HG03575 (cell line): Measurements from ENCODE around the gene SLC4A5.
"Not testable (repeated sequence)": the region's sequence is repeated elsewhere in the genome, so short reads cannot be mapped to it uniquely, and the experiment has no call there.

ENCODE experiments used
- ATAC-seq: cut with Tn5 transposase; IDR thresholded peaks from one replicate; pipeline ENCODE4 v1.9.1; 2021; ENCODE audit not compliant: unreplicated experiment, insufficient number of reproducible peaks, low FRiP score; ENCODE audit errors: extremely low read depth

Gene SLC4A5

DNA sequence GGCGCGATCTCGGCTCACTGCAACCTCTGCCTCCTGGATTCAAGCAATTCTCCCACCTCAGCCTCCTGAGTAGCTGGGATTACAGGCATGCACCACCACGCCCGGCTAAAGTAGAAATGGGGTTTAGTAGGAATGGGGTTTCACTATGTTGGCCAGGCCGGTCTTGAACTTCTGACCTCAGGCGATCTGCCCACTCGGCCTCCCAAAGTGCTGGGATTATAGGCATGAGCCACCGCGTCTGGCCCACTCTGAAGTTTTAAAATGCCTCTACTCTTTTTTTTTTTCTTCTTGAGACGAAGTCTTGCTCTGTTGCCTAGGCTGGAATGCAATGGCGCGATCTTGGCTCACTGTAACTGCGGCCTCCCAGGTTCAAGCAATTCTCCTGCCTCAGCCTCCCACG, 156.5 kb downstream of the SLC4A5 start:
- not testable (repeated sequence) for ATAC-seq

GRCh38 chr2:74186038-74186437, 157.2 kb downstream of the SLC4A5 start:
- ATAC-seq: peak; percentile 42

DNA sequence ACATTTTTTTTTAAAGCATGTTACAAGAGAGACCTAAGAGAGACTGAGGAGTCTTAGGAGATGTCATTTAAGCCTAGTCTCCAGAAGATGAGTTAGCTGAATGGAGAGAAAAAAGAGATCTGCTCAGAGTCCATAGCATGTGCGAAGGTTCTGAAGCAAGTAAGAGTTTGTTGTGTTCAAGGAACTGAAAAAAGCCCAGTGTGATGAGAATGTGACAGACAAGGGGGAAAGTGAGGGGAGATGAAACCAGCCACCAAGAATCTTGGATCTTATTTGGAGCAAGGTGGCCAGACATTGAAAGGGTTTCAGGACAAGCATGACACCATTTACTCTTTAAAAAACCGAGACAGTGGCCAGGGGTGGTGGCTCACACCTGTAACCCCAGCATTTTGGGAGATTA, 159.3 kb downstream of the SLC4A5 start:
- ATAC-seq: no peak

DNA sequence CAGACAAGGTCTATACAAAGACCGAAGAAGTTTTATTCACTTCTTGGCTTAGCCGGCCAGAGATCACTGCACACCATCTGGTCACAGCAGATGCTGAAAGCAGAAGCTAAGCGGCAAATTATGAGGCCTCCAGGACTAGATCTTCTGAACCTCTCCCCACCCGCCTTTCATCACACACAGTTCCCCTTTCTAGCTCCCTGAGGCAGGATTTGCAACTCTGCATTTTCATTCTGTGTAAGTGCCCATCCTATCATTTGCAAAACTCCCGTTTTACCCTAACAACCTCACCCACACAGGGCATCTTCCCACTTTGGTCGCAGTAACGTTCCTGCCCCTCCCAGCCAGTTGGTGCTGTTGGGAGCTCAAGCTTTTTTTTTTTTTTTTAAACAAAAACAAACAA, 161.5 kb downstream of the SLC4A5 start:
- no peak for ATAC-seq

GRCh38 chr2:74179063-74179865, 164.0 kb downstream of the SLC4A5 start:
- ATAC-seq: no peak

DNA sequence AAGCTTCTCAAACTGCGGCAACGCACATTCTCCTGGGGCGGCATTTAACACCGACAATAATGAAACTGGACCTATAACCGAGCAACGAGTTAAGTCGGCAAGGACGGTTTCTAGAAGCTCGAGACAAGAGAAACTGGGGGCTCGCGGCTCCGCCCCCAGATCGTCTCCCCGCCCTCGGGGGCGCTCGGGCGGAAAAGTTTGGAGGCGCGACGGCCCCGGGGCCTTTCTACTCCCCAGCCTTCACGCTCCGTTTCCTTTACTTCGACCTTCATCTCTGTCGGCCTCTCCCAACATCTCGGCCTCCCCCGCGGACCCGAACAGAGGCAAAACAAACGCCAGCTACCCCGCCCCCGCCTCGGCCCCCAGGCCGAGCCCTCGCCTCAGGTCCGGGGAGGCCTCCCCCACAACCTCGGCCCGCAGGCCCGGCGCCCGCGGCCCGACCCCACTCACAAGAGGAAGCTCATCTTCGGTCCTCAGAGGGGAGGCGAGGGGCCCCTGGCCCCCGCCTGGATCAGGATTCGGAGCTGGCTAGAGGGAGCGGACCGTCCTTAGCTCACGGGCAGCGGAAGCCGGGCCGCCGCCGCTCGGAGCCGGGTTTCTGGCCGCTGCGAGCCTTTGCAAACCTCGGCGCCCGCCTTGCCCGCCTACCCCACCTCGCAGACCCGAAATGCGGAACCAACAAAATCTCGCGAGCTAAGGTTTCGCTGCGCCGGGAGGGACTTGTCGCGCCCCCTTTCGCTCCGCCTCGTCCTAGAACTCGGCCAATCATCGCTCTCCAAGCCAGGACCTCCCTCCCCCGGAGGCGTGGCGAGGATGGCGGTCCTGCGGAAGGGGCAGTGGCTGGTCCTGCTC, 164.8 kb downstream of the SLC4A5 start, which contains the start of gene MOB1A:
TSS of gene MOB1A (minus strand) at position 669 of the 852 bp plus-strand sequence. CDS start at position 464, 205 bp downstream.
- peak; percentile 51 for ATAC-seq

DNA sequence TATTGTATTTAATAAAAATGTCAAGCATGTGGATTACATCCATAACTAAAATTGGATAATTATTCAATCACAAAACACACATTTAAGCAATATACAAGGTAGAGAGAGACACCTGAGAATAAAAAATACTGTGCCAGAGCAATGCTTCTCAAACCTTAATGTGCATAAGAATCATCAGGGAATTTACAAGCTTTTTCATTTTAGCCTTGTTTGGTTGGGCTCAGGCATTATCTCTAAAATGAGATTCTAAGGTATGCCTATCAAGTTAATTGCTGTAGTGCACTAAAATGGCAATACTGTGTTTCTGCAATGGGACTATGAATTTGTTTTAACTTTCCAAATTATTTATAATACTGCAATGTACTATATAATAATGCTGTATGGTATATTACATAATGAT, 165.5 kb downstream of the SLC4A5 start:
- no peak for ATAC-seq

GRCh38 chr2:74174909-74175308, 168.3 kb downstream of the SLC4A5 start:
- no peak for ATAC-seq

- no peak for ATAC-seq
These were observed 174.5 kb downstream of the SLC4A5 start for GRCh38 chr2:74168739-74169138.
